Sigmoid colon (tissue), 7 donors: Measurements from ENCODE around the gene GAST. TPM values are rescaled to one million over a fixed set of nuclear protein-coding genes. Genes with fewer than 3 reads are reported as not detected.

Experiments used
- DNase-seq: peaks from one replicate; pipeline ENCODE4 v3.0.0-alpha.2; 2019
- H3K27ac ChIP-seq, 4 donors: fragments of 200-600 bp; sonication (generic); one replicate each; pipeline ENCODE4 v1.5.1; 2016 to 2019; ENCODE audit warnings: mild to moderate bottlenecking in 1 of 4
- H3K27me3 ChIP-seq, 3 donors: fragments of 200-600 bp; sonication (generic); one replicate each; pipeline ENCODE4 v1.5.1; 2019; ENCODE audit warnings: mild to moderate bottlenecking in 1 of 3
- H3K36me3 ChIP-seq, 4 donors: fragments of 200-600 bp; sonication (generic); one replicate each; pipeline ENCODE4 v1.5.1; 2016 to 2019
- H3K4me1 ChIP-seq, 4 donors: fragments of 200-600 bp; sonication (generic); one replicate each; pipeline ENCODE4 v1.5.1; 2017 to 2019
- H3K4me3 ChIP-seq, 4 donors: fragments of 200-600 bp; sonication (generic); one replicate each; pipeline ENCODE4 v1.5.1; 2017 to 2019; ENCODE audit warnings: mild to moderate bottlenecking in 2 of 4, moderate library complexity in 1 of 4
- H3K9me3 ChIP-seq, 4 donors: fragments of 200-600 bp in 3 of 4; sonication (generic) in 3 of 4; one replicate each; pipeline versions ENCODE4 v1.5.1 to v1.6.1; 2013 to 2019
- EP300 ChIP-seq, 4 donors: sonication (generic); formaldehyde crosslinking; IDR thresholded peaks; one replicate each; pipeline ENCODE4 v1.6.1; 2017; ENCODE audit warnings: antibody characterized with exemption in 4 of 4
- POLR2A ChIP-seq, 2 donors: fragments of 450-650 bp; IDR thresholded peaks; one replicate each; pipeline ENCODE4 v1.6.1; 2016; ENCODE audit warnings: antibody characterized with exemption in 2 of 2, mild to moderate bottlenecking in 2 of 2, moderate library complexity in 2 of 2
- POLR2AphosphoS5 ChIP-seq, 4 donors: sonication (generic); formaldehyde crosslinking; IDR thresholded peaks; one replicate each; pipeline ENCODE4 v1.6.1; 2017; ENCODE audit warnings: antibody characterized with exemption in 4 of 4
- WGBS, 2 donors: extraction: QIAGEN DNeasy Blood & Tissue Kit; methylation state at CpG; one replicate each; pipeline ENCODE4 v1.1.7; 2013; 5-methylcytosine and 5-hydroxymethylcytosine counted together
- intact Hi-C: fragments of 100-400 bp; cut with DNase I; formaldehyde crosslinking; loops from one replicate; pipeline ENCODE4 v1.15.1; 2023
- polyA plus RNA-seq, 3 donors: library from polyadenylated mRNA; stranded (reverse); fragments of 200-250 nt; gene quantifications; one replicate each; pipeline ENCODE4 v1.2.3, GENCODE V29; 2013
- total RNA-seq, 4 donors: library from RNA; depleted of rRNA; stranded (reverse); fragments of >200 nt; gene quantifications; one replicate each; pipeline ENCODE4 v1.1.0, GENCODE V29; 2016
- TF ChIP-seq, protein P1 (sequence below), 4 experiments: fragments of 450-650 bp in 3 of 4; fragments of 200-600 bp in 1 of 4; IDR thresholded peaks; one replicate each; pipeline ENCODE4 v1.5.1; 2016 to 2019; ENCODE audit warnings: antibody characterized with exemption in 4 of 4, mild to moderate bottlenecking in 3 of 4, moderate library complexity in 2 of 4
- donor health status: healthy with polysubstance abuse.
- donor health status: Bipolar disorder and iron deficiency.
- donor health status: healthy.

GAST gene
- total and polyA plus RNA-seq, 7 donors: not detected

DNA sequence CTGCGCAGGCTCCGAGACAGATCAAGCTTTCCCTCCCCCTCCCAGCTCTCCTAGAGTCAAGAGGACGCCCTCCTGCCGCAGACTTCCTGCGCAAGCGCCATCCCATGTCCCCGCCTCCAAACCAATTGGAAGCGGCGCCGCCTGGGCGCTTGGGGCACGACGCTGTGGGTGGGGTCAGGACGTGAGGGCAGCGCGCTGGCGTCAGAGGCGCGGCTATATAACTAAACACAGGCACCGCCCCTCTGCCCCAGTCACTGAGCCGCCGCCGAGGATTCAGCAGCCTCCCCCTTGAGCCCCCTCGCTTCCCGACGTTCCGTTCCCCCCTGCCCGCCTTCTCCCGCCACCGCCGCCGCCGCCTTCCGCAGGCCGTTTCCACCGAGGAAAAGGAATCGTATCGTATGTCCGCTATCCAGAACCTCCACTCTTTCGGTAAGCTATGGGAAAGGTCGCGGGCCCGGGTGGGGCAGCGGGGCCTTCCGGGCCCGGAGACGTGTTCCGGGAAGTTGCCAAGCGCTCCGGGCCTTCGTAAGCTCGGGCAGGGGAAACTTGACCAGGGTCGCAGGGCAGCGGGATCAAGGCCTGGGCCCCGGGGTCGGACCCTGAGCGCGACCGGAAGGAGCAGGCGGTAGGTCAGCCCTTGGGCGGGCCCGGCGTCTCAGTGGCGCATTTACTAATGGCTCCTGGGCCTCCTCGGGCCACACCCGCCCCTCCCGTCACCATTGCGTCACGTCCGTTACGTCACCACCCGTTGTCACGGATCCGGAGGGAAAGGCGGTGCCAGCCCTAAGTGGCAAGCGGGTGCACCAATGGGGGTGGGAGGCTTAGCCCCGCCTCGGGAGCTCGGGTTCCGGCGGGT lies 23.3 kb upstream of the GAST start, which contains the start of gene EIF1:
EIF1 (plus strand) TSS at position 245 of the 856 bp plus-strand sequence; CDS start at position 399, 154 bp downstream.
- Histone ChIP-seq H3K27me3 (no peaks in the 10 kb centered on the region), H3K4me1 (peaks cover 0 to 31% (median 26%) of the 10 kb centered on the region in 4 donors), H3K27ac (peak within 1 kb of the TSS; percentile 99 to 100 (median 99)), H3K4me3 (peak within 1 kb of the TSS; percentile 83 to 99 (median 87)), H3K9me3 (no peaks in the 10 kb centered on the region), H3K36me3 (peaks cover 41 to 45% (median 43%) of the 10 kb centered on the region in 4 donors)
- TF ChIP-seq POLR2AphosphoS5 (IDR thresholded peaks at IDR 0.05) (peak; percentile 96 to 99 (median 98)), EP300 (IDR thresholded peaks at IDR 0.05) (peak in 1 of 4 donors; percentile 86), POLR2A (IDR thresholded peaks at IDR 0.05) (peak; percentile 100)
- TF ChIP-seq, protein P1, sequence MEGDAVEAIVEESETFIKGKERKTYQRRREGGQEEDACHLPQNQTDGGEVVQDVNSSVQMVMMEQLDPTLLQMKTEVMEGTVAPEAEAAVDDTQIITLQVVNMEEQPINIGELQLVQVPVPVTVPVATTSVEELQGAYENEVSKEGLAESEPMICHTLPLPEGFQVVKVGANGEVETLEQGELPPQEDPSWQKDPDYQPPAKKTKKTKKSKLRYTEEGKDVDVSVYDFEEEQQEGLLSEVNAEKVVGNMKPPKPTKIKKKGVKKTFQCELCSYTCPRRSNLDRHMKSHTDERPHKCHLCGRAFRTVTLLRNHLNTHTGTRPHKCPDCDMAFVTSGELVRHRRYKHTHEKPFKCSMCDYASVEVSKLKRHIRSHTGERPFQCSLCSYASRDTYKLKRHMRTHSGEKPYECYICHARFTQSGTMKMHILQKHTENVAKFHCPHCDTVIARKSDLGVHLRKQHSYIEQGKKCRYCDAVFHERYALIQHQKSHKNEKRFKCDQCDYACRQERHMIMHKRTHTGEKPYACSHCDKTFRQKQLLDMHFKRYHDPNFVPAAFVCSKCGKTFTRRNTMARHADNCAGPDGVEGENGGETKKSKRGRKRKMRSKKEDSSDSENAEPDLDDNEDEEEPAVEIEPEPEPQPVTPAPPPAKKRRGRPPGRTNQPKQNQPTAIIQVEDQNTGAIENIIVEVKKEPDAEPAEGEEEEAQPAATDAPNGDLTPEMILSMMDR (IDR thresholded peaks at IDR 0.05): no peak
- peak; percentile 100 for DNase-seq
- intact Hi-C loops: loop anchor here (2.0 kb wide), 1 partner anchor 22 kb away; no protein-coding TSS in a partner anchor
- 0% methylated on average over 81 of the region's 81 CpGs for WGBS, 2 donors

DNA sequence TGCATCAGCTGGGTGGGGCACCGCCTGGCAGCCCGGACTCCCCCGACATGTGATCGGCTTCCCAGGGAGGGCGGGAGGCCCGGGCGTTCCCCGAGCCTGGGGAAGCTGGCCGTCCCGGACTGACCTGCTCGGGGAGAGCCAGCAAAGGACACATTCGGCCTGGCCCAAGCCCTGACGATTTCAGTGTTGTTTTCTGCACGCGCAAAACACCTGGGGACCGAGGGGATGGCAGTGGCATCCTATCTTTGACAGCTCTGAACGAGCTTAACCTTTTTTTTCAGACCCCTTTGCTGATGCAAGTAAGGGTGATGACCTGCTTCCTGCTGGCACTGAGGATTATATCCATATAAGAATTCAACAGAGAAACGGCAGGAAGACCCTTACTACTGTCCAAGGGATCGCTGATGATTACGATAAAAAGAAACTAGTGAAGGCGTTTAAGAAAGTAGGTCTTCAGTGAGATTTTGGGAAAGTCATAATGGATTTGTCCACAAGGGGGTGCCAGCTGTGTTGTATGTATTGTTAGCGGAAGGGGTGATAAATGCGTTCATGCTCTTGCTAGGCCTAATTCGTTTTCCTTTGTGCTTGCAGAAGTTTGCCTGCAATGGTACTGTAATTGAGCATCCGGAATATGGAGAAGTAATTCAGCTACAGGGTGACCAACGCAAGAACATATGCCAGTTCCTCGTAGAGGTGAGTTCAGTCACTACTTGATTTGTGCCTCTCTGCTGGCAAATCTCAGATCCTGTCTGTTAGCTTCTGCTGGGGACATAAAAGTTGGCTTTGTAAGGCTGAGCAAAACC lies 22.4 kb upstream of the GAST start:
- intact Hi-C loops: loop anchor here (2.0 kb wide), 1 partner anchor 23 kb away; no protein-coding TSS in a partner anchor
- H3K4me3 ChIP-seq: peak overlapping the region; percentile 83 to 99 (median 87)
- H3K4me1 ChIP-seq: peaks cover 0 to 31% (median 26%) of the 10 kb centered on the region in 4 donors
- 1 to 3% methylated on average over 27 of the region's 27 CpGs for WGBS, 2 donors
- DNase-seq: no peak
- H3K27me3 ChIP-seq: no peaks in the 10 kb centered on the region
- TF ChIP-seq, protein P1 (IDR thresholded peaks at IDR 0.05): peak; percentile 45 to 58 (median 52)
- TF ChIP-seq POLR2AphosphoS5 (IDR thresholded peaks at IDR 0.05) (peak in 1 of 4 donors; percentile 72), POLR2A (IDR thresholded peaks at IDR 0.05) (no peak), EP300 (IDR thresholded peaks at IDR 0.05) (peak in 1 of 4 donors; percentile 48)
- peaks cover 46 to 54% (median 48%) of the 10 kb centered on the region in 4 donors for H3K36me3 ChIP-seq
- peak overlapping the region; percentile 99 to 100 (median 99) for H3K27ac ChIP-seq
- no peaks in the 10 kb centered on the region for H3K9me3 ChIP-seq

DNA sequence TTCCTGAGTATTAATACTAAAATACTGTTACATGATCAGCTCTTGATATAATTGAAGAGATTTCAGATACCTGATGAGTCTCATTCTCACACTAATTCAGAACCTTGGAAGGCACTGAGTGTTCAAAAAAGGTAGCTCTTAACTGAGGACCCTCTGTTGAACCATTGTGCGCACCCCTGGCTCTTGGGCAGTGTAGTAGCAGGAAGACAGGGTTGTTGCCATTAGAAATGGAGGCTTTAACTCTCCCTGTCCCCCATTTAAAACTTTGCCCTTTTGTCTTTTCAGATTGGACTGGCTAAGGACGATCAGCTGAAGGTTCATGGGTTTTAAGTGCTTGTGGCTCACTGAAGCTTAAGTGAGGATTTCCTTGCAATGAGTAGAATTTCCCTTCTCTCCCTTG lies 21.6 kb upstream of the GAST start:
- Histone ChIP-seq H3K36me3 (peaks cover 46 to 62% (median 51%) of the 10 kb centered on the region in 4 donors), H3K27me3 (no peaks in the 10 kb centered on the region), H3K4me3 (peak overlapping the region; percentile 83 to 99 (median 87)), H3K27ac (peak overlapping the region; percentile 99 to 100 (median 99)), H3K4me1 (peaks cover 0 to 33% (median 26%) of the 10 kb centered on the region in 4 donors), H3K9me3 (no peaks in the 10 kb centered on the region)
- no peak for TF ChIP-seq EP300 (IDR thresholded peaks at IDR 0.05)
- TF ChIP-seq POLR2AphosphoS5 (IDR thresholded peaks at IDR 0.05): no peak
- TF ChIP-seq POLR2A (IDR thresholded peaks at IDR 0.05): no peak
- TF ChIP-seq, protein P1 (IDR thresholded peaks at IDR 0.05): no peak
- intact Hi-C loops: no loop called here
- no peak for DNase-seq
- WGBS, 2 donors: 63 to 78% methylated on average over 2 of the region's 2 CpGs

DNA sequence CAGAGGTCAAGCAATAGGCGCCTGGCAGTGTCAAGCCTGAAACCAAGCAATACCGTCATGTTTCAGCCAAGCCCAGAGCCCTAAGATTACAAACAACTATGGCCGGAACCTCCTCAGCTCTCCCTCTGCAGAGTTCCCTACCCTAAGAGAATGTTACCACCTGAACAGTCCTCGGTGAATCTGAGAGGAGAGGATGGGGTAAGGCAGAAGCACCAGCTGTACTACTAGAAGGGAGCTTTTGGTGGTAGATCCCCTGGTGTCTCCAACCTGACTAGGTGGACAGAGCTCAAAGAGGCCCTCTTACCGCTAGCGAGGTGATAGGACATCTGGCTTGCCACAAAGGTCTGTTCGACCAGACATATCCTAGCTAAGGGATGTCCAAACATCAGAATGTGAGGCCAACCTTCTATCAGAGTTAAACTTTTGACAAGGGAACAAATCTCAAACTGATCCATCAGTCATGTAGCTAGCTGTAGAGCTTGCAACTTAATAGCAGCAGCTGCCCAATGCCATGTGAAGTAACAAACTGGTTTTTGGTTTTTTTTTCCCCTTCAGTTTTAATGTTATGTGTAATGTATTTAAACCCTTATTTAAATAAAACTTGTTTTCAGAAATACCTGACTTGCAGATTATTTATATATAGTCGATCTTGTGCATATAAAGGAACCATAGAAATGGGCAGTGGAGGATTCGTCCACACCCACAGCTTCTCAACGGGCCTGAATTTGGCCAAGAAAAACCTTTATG lies 20.9 kb upstream of the GAST start:
- H3K27ac ChIP-seq: peak overlapping the region in 2 of 4 donors; percentile 99
- peak overlapping the region in 1 of 4 donors; percentile 87 for H3K4me3 ChIP-seq
- intact Hi-C loops: no loop called here
- TF ChIP-seq EP300 (IDR thresholded peaks at IDR 0.05): no peak
- no peak for TF ChIP-seq POLR2AphosphoS5 (IDR thresholded peaks at IDR 0.05)
- TF ChIP-seq, protein P1 (IDR thresholded peaks at IDR 0.05): no peak
- TF ChIP-seq POLR2A (IDR thresholded peaks at IDR 0.05): no peak
- H3K27me3 ChIP-seq: no peaks in the 10 kb centered on the region
- no peaks in the 10 kb centered on the region for H3K9me3 ChIP-seq
- DNase-seq: no peak
- 74 to 82% methylated on average over 10 of the region's 10 CpGs for WGBS, 2 donors
- peaks cover 46 to 62% (median 51%) of the 10 kb centered on the region in 4 donors for H3K36me3 ChIP-seq
- H3K4me1 ChIP-seq: peaks cover 0 to 40% (median 31%) of the 10 kb centered on the region in 4 donors
